Measurements from ENCODE around the gene VRK2.
"Not testable (repeated sequence)": the region's sequence is repeated elsewhere in the genome, so short reads cannot be mapped to it uniquely, and the experiment has no call there.

Gene VRK2

DNA sequence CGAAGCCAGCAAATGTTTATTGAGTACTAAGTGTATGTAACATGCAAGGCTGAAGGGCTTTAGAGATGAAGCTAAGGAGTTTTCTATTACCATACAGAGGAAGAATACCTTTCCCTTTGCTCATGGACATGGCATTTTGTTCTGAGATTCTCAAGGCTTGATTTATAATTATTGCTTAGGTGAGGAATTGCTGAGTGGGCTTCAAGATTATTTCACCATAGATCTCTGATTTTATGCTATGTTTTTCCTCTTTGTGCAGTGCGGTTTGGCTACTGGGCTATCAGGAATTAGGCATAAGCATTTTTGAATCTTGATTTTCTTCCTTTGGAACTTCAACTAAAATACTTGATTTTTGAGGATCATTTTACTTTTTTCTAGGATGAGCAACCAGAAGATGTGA, 42.5 kb downstream of the VRK2 start:
- TF ChIP-seq, protein P1, sequence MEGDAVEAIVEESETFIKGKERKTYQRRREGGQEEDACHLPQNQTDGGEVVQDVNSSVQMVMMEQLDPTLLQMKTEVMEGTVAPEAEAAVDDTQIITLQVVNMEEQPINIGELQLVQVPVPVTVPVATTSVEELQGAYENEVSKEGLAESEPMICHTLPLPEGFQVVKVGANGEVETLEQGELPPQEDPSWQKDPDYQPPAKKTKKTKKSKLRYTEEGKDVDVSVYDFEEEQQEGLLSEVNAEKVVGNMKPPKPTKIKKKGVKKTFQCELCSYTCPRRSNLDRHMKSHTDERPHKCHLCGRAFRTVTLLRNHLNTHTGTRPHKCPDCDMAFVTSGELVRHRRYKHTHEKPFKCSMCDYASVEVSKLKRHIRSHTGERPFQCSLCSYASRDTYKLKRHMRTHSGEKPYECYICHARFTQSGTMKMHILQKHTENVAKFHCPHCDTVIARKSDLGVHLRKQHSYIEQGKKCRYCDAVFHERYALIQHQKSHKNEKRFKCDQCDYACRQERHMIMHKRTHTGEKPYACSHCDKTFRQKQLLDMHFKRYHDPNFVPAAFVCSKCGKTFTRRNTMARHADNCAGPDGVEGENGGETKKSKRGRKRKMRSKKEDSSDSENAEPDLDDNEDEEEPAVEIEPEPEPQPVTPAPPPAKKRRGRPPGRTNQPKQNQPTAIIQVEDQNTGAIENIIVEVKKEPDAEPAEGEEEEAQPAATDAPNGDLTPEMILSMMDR (conservative IDR thresholded peaks at IDR 0.05) = no peak
- no peak for TF ChIP-seq ZFX (IDR thresholded peaks at IDR 0.05)

DNA sequence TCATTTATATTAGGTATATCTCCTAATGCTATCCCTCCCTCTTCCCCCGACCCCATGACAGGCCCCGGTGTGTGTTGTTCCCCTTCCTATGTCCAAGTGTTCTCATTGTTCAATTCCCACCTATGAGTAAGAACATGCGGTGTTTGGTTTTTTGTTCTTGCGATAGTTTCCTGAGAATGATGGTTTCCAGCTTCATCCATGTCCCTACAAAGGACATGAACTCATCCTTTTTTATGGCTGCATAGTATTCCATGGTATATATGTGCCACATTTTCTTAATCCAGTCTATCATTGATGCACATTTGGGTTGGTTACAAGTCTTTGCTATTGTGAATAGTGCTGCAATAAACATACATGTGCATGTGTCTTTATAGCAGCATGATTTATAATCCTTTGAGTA, 46.2 kb downstream of the VRK2 start:
- not testable (repeated sequence) for H3K27ac ChIP-seq

More for the DNA sequence above, 42.5 kb downstream of the VRK2 start:
- no peak overlapping the region for H3K27ac ChIP-seq

DNA sequence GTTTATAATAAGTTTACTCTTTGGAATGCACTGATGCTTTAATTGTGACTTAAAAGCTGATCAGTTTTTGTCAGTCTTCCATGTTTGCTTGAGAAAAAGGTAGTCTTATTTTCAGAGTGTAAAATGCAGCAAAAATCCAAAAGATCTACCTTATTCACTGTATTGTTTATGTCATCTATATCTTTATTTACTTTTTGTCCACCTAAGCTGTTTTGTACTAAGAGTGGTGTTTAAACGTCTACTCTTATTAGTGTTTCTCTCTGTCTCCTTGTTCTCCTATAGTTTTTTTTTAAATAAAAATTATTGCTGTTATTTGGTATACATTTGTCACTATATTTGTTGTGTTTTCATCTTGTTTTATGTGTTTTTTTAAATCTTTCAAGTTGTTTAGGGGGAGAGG, 50.4 kb downstream of the VRK2 start:
- TF ChIP-seq, protein P1 (conservative IDR thresholded peaks at IDR 0.05) = no peak
- no peak for TF ChIP-seq ZFX (IDR thresholded peaks at IDR 0.05)
- no peak overlapping the region for H3K27ac ChIP-seq

DNA sequence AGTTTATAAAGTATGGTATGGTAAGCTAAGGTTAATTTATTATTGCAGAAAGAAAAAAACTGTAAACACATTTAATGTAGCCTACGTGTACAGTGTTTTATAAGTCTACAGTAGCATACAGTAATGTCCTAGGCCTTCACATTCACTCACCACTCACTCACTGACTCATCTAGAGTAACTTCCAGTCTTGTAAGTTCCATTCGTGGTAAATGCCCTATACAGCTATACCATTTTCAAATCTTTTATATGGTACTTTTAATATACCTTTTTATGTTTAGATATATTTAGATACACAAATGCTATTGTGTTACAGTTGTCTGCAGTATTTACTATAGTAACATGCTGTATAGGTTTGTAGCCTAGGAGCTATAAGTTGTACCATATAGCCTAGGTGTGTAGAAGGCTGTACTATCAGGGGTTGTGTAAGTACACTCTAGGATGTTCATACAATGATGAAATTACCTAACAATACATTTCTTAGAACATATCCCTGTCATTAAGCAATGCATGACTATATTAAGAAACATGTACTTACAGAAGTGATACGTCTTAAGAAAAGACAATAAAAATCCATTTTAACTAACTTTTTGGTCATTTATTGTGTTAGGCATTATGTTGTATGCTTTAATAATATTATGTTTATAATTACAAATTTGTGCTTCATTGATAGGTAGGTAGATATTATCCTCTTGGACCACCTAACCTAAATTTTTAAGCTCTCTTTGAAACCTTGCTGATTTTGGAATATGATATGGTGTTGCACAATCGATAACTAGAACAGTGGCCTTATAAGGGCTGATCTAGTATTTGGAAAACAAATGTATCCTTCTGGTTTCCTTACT, 51.9 kb downstream of the VRK2 start:
- TF ChIP-seq, protein P1 (conservative IDR thresholded peaks at IDR 0.05) = no peak
- TF ChIP-seq ZFX (IDR thresholded peaks at IDR 0.05) = no peak
- H3K27ac ChIP-seq = no peak overlapping the region

DNA sequence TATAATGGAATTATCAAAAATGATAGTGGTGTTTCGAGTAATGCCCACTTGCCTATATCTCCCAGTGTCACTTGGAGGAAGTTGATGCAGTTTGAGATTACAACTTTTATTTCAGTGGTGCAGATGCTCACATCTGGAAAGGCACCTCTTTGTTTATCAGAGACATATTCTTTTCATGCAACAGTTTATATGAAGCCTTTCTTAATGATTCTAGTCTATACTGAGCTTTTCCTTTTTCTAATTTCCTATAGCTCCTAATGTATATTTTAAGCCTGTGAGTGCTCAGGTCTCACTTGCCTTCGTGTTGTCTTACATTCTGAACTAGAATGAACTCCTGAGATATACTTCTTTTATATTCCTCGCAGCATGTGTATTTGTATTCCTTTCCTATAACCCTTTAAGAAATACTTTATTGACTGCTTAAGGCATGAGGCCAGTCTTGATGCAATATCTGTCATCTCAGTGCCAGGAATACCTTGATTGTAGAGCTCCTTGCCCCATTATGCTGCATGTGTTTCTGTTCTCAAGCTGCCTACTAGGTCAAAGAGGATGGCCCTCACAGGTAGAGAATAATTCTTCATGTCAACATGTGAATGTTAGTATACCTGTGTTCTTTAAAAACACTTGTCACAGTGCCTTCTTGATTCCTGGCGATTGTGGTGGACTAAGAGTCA, 52.6 kb downstream of the VRK2 start:
- TF ChIP-seq, protein P1 (conservative IDR thresholded peaks at IDR 0.05) = no peak
- TF ChIP-seq ZFX (IDR thresholded peaks at IDR 0.05) = no peak
- no peak overlapping the region for H3K27ac ChIP-seq

DNA sequence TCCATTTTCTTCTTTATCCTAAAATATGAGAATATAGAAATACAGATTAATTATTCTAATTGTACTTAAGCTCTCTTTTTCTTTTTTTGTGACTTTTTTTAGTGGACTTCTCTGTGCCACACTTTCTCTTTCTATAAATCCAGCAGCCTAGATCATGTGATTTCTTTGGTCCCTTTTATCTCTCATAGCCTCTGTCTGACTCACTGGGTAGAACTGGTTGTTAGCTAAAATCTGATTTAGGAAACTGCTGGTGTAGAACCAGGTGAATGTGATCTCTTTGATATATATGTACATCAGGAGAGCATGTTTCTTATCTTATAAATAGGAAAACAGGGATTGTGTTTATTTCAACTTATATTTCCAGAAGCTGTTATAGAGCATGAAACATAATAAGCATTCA, 54.9 kb downstream of the VRK2 start:
- no peak overlapping the region for H3K27ac ChIP-seq
- TF ChIP-seq ZFX (IDR thresholded peaks at IDR 0.05) = no peak
- TF ChIP-seq, protein P1 (conservative IDR thresholded peaks at IDR 0.05) = no peak

DNA sequence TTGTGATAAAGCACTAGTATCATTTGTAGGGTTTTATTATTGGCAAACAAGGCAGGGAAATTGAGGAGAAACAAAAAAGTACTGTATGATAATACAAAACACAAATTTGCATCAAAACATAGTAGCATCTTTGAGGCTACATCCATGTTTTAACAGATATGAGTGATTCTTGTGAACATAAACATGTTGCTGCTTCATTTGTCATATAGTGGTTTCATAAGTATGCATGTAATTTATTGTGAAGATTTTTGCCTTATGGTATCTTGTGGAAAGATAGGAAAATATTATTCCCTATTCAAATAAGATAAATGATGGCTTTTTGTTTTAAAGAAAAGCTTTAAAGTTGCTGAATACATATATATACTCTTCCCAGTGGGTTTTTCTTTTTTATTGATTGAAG, 60.3 kb downstream of the VRK2 start:
- no peak for TF ChIP-seq ZFX (IDR thresholded peaks at IDR 0.05)
- TF ChIP-seq, protein P1 (conservative IDR thresholded peaks at IDR 0.05) = no peak
- no peak overlapping the region for H3K27ac ChIP-seq

Data from C4-2B (cell line).